T-helper 22 cell (primary cell): ENCODE results near the gene FNIP1.
"Not testable (repeated sequence)": the region's sequence is repeated elsewhere in the genome, so short reads cannot be mapped to it uniquely, and the experiment has no call there.

Experiments
- DNase-seq: peaks from one replicate; pipeline ENCODE4 v3.0.0-alpha.2; 2020; ENCODE audit warnings: low read depth

The FNIP1 gene

DNA sequence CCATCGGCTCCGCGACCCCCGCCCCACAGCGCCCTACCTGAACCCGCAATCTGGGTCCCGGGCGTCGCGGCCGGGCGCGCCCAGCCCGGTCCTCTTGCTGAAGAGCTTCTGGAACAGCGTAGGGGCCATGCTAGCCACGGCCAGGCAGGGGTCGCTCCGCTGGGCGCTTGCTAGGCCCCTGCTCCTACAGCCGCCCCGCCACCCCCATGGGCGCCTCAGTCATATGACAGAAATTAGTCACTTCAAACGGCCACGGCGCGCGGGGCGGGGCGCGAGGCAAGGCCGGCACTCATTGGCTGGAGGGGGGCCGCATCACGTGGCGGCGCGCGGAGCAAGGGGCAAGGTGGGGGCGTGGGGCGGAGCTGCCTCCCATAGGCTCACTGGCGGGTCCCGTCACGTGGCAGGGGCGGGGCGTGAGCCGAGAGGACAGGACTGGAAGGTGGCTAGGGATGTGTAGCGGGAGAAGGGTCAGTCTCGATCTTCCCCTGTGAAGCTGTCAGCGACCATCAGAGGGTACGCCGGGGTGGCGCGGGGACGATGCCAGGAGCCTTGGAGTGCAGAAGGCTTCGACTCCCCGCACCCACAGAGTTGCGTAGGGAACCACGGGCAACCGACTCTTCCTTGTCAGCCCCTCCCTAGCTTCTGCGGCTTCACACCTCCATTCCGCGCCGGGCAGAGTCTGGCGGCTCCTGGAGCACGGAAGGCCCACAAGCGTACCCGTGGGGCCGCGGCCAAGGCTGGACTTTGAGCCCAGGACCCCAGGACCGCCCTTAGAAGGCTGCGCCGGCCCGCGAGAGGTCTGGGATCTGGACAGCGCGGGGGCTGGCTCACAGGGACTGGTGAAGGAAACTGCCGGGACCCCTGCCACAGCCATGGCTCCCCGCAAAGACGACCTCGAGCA, at the start of gene FNIP1:
Gene FNIP1, minus strand, starts transcription at position 225 of the 901 bp plus-strand sequence. Its CDS starts 96 bp downstream, at position 129.
- peak; percentile 96 for DNase-seq

DNA sequence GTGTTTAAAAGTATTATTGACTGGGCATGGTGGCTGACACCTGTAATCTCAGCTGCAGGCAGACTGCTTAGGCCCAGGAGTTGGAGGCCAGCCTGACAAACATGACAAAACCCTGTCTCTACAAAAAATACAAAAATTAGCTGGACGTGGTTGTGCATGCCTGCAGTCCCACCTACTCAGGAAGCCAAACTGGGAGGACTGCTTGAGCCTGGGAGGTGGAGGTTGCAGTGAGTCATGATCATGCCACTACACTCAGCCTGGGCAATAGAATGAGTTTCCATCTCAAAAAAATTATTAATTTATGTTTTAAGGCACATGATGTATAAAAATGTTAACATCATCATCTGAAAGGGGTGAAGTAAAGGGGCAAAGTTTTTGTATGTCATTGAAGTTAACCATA, 49.7 kb upstream of the FNIP1 start:
- DNase-seq: no peak

DNA sequence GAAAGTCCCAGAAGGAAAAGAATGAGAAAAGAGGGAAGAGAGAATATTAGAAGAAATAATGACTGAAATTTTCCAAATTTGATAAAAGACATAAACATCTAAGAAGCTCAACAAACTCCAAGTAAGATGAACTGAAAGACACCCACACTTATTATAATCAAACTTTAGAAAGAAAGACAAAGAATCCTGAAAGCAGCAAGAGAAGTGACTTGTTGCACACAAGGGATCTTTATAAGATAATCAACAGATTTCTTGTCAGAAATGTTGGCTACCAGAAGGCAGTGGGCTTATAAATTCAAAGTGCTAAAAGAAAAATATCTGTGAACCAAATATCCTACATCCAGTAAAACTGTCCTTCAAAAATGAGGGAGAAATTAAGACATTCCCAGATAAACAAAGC, 49.0 kb upstream of the FNIP1 start:
- no peak for DNase-seq

DNA sequence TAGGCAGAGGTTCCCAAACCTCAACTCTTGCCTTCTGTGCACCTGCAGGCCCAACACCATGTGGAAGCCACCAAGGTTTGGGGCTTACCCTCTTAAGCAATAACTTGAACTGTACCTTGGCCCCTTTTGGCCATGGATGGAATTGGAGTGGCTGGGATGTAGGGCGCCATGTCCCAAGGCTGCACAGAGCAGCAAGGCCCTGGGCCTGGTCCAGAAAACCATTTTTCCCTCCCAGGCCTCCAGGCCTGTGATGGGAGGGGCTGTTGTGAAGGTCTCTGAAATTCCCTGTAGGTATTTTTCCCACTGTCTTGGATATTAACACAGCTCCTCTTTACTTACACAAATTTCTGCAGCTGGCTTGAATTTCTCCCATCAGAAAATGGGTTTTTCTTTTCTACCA, 46.2 kb upstream of the FNIP1 start:
- not testable (repeated sequence) for DNase-seq

DNA sequence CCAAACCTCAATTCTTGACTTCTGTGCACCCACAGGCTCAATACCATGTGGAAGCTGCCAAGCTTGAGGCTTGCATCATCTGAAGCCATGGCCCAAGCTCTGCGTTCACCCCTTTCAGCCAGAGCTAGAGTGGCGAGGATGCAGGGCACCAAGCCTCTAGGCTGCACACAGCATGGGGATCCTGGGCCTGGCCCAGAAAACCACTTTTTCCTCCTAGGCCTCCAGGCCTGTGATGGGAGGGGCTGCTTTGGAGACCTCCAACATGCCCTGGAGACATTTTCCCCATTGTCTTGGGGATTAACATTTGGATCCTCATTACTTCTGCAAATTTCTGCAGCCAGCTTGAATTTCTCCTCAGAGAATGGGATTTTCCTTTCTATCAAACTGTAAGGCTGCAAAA, 35.9 kb upstream of the FNIP1 start:
- not testable (repeated sequence) for DNase-seq

DNA sequence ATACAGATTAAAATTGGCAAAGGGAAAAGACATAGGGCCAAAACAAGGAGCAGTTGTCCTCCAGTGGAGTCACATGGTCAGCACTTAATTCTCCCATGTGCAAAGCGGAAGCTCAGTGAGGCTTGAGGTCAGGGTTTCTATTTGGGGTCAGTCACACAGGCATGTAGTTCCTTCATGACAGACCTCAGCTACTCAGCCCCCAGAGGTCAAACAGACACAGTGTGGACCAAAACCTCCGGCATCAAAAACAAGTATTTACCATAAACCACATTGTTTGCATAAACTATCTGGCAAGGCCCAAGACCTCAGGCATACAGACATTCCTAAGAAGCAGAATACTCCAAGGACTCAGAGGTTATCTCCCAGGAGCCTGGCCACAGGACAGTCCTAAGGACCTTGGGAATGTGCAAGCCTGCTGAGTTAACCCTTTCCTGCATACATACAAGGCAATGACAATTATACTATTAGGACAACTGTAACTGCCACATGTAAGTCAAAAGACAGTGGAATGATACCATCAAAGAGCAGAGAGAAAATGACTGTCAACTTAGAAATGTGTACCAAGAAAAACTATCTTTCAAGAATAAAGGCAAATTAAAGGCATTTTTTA, 28.7 kb upstream of the FNIP1 start:
- no peak for DNase-seq

DNA sequence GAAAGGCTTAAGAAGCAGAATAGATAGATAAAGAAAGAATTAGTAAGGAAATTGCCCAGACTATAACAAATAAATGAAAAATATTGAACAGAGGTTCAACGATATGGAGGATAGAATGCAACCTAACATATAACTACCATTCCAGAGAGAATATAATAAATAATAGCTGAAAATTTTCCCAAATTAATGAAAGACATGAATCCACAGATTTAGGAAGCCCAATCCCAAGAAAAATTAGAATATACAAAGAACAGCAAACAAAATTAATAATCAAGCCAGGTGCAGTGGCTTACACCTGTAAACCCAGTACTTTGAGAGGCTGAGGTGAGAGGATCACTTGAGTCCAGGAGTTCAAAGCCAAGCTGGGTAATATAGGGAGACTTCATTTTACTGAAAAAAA, 27.8 kb upstream of the FNIP1 start:
- DNase-seq: no peak

DNA sequence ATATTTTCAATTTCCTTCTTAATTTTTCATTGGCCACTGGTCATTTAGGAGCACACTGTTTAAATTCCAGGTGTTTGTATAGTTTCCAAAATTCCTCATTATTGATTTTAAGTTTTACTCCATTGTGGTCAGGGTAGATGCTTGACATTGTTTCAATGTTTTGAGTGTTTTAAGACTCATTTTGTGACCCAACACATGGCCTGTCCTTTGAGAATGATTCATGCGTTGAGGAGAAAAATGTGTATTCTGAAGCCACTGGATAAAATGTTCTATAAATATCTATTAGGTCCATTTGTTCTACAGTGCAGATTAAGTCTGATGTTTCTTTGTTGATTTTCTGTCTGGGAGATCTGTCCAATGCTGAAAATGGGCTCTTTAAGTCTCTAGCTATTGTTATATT, 24.4 kb upstream of the FNIP1 start:
- no peak for DNase-seq

DNA sequence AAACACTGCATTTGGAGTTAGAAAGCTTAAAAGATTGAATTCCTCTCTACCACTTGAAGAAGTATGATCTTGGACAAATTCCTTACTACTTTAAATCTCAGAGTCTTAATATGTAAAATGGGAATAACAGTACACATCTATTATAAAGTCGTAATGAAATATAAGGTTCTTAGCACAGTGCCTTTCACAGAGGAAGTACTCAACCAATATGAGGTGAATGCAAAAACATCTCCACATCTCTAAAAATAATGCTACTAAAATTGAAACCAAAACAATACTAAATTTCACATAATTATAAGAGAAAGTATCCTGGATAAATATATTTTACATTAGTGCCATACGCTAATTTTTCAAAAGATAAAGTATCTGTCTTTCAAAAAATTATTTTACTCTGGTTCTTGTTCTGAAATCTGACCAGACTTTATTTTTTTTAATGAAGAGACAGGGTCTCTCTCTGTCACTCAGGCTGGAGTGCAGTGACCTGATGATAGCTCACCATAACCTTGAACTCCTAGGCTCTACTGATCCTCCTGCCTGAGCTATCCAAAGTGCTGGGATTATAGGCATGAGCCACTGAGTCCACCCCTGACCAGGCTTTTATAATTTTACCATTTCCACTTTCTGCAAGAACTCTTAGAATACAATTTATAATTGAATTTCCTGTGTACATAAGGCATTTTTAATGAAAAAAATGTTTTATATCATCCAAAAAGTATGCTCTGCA, 21.3 kb upstream of the FNIP1 start:
- DNase-seq: no peak

DNA sequence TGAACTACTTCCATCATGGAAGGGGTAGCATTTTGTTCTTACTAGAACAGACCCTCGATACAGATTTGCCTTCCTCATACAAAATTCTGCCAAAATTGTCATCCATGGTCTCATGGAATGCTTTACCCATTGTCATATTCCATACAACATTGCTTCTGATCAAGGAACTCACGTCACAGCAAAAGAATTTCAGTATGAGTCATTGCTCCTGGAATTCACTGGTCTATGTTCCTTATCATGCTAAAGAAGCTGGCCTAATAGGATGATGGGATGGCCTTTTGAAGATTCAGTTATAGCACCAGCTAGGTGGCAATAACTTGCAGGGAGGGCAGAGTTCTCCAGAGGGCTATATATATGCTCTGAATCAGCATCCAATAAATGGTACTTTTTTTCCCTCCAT, 18.2 kb upstream of the FNIP1 start:
- no peak for DNase-seq

DNA sequence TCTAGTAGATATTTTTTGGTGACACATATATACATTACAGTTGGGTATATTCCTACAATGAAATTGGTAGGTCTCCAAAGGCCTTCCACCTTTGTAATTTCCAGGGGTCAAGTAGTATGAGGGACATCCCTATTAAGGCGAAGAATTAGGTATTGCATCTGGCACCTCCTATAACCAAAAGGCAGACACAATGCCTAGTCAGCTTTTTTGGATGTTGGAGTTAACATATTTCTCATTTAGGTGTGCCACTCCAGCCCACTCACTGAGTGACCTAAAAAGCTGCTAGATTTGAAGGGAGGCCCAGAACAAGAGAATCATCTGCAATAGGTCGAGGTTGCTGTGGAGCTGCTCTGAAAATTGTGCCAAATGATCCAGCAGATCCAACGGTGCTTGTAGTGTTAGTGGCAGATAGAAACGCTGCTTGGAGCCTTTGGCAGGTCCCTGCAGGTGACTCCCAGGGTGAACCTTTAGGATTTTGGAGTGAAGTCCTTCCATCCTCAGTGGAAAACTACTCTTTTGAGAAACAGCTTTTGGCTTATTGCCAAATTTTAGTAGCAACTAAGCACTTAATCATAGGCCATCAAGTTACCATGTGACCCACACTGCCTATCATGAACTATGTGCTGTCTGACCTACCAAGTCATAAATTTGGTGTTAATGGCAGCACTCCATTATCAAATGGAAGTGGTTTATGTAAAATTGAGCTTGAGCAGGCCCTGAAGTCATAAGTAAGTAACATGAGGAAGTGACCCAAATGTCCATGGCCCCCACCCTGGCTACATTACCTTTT, 15.7 kb upstream of the FNIP1 start:
- no peak for DNase-seq

DNA sequence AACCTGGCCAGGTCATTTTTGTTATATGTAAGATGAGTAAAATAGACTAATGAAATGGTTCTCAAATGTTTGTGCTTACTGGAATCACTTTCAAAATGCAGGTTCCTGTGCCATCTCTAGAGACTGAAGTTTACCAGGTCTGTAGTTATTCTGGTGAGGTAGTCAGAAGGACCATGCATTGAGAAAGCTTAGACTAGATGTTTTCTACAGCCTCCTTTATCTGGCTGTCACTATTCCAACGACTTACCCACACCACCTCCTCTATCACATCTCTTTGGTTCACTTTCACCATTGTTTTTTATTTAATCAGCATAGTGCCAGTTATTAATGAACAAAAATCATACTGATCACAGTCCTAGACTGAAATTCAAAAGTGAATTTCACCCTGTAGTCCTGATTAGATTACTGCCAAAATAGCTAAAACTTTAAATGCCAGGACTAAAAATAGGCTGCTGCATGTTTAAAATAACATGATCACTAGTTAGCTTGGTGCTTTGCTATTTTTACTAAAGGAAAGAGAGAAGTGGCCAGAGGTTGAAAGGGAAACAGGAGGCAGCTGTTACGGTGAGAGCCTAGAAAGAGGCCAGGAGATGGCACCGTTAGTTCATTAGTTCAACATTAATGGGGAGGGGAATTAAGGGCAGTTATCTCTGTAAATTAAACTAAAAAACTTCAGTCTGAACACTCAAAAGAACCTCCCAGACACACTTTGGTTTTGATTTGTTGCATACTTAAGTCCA, 13.9 kb upstream of the FNIP1 start:
- DNase-seq: no peak

DNA sequence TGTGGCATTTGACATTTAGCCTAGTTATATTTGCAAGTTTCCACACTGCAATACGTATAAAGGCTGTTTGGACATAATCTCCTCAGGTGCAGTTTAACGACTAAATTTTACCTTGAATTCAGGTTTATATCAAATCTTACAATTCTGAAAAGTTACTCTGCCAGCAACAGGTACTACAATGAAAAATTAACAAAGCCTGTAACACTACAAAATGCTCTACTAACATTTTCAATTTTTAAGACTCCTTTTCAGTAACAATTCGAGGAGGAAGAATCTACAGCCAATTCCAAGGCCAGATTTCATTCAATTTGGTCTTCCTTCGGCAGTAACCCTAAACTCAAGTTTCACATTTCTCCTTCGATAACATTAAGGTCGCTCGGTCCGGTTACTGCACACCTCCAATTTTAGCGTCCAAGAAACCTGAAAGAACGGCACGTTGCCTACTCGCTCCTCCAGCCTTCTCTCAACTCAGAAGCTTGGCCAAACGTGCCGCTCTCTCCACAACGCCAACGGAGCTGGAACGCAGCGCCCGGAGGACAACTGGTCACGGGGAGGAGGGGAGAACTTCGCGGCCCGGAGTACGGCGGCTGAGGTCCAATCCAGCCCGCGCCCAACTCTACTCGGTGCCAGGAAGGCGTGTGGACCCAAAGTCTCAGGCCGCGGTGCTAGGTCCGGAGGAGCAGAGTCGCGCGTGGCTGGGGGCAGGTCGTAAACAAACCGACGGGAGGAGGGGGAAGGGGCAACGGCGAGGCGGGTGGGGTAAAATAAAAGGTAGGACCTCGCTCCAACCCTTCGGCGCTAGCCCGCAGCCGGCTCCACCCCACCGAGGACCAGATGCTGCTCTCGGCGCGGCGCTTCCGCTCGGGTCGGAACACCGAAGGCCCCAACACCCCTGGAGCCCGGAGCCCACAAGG, 681 bp downstream of the FNIP1 start:
- DNase-seq: no peak

DNA sequence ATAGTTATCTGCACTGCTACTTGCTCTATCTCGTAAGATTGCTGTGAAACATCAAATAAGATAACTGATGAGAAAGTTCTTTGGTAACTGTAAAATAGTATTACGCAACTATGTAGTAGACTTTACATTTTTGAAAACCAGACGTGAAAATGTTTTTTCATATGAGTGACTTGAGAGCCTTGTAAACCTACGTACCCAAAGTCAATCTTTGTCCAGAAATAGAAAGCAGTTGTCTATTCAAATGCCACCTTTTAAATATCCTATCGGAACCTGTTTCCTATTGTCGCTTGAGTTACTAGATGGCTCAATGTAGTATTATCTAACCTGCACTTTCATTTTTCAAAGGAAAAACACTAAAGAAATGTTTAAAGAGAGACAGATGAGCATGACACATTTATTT, 1.6 kb downstream of the FNIP1 start:
- no peak for DNase-seq

DNA sequence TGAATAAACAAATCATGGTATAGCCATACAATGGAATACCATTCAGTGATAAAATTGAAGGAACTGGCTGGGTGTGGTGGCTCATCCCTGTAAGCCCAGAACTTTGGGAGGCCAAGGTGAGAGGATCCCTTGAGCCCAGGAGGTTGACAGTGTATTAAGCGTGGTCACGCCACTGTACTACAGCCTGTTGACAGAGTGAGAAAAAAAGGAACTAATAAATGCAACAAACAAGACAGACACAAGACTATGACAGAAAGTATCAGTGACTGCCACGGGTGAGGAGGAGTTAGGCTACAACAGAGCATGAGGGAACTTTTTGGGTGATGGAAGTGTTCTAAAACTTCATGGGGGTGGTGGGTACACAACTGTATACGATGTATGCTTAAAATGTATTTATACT, 2.2 kb downstream of the FNIP1 start:
- DNase-seq: no peak

DNA sequence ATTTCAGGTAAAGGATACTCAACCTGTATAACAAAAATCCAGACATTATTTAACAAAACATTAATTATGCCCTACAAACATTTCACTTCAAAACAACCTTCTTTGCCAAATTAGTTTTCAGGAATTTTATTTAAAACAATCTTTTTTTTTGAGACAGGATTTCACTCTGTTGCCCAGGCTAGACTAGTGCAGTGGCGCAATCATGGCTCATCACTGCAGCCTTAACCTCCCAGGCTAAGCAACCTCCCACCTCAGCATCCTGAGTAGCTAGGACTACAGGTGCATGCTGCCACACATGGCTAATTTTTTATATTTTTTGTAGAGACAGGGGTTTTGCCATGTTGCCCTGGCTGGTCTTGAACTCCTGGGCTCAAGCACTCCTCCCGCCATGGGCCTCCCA, 3.9 kb downstream of the FNIP1 start:
- DNase-seq: no peak

DNA sequence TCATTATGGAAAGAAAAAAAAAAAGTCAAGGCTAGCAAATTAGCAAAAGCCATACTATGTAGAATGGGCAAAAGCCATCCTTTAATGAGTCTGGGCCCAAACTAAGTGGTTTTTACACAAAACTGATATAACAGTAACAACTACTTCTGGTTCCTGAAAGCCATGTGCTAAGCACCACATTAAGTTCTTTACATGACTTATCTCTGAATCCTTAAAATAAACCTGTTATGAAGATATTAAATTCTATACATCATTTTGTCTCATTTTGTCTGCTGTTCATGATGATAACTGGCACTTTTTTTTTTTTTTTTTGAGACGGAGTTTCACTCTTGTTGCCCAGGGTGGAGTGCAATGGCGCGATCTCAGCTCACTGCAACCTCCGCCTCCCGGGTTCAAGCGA, 5.0 kb downstream of the FNIP1 start:
- no peak for DNase-seq

DNA sequence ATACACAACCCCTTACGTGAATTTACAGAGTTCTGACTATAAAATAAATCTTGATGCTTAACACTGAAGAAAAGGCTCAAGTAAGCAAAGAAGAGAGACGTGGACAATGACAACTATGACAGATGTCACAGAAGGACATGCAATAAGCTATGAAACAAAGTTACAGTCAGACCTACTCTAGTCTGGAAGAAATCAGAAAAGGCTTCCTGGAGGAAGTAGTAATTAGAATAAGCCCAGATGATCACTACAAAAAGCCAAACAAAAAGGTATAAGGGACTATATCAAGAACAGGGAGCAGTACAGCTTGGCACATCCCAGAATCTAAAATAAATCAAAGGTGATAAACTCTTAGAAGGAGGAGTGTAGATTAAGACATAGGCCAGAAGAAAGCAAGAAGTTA, 6.3 kb downstream of the FNIP1 start:
- DNase-seq: no peak

DNA sequence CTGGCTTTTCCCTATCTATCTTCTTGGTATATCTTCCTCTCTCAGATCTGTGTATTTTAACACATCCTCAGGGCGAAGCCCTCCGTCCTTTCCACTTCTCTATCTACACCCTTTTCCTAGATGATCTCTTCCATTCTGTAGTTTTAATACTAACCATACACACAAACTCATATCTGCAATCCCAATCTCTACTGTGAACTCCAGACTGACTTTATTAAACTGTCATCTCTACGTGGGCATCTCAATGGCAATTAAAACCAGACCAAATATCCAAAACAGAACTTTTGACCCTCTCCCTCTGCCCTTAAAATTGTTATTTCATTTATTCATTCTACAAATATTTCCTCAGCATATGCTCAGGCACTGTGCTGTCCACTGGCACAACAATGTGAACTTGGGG, 7.1 kb downstream of the FNIP1 start:
- DNase-seq: no peak

DNA sequence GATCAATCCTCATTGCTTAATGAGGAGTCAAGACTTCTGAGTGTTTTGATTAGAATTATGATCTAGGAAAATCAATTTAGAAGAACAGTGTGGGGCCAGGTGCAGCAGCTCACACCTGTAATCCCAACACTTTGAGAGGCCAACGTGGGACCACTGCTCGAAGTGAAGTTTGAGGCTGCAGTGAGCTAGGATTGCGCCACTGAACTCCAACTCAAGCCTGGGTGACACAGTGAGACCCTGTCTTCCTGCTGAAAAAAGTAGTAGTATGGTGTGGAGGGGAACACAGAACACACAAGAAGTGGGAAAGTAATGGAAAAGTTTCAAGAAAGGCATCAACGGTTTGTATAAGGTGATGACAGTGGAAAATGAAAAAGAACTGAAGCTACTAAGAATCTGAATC, 9.1 kb downstream of the FNIP1 start:
- DNase-seq: no peak
